ENCODE data around the gene BLVRA.

BLVRA gene

GRCh38 chr7:43790006-43790405, 31.5 kb downstream of the BLVRA start:
- TF ChIP-seq EZH2phosphoT487 (IDR thresholded peaks at IDR 0.05; ENCODE audit: borderline replicate concordance, low read length) = no peak
- TF ChIP-seq, protein P1, sequence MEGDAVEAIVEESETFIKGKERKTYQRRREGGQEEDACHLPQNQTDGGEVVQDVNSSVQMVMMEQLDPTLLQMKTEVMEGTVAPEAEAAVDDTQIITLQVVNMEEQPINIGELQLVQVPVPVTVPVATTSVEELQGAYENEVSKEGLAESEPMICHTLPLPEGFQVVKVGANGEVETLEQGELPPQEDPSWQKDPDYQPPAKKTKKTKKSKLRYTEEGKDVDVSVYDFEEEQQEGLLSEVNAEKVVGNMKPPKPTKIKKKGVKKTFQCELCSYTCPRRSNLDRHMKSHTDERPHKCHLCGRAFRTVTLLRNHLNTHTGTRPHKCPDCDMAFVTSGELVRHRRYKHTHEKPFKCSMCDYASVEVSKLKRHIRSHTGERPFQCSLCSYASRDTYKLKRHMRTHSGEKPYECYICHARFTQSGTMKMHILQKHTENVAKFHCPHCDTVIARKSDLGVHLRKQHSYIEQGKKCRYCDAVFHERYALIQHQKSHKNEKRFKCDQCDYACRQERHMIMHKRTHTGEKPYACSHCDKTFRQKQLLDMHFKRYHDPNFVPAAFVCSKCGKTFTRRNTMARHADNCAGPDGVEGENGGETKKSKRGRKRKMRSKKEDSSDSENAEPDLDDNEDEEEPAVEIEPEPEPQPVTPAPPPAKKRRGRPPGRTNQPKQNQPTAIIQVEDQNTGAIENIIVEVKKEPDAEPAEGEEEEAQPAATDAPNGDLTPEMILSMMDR (IDR thresholded peaks at IDR 0.05; ENCODE audit: low read depth, low read length, poor library complexity, severe bottlenecking) = no peak
- H3K79me2 ChIP-seq (ENCODE audit: control insufficient read depth, low read length) = no peaks in the 10 kb centered on the region
- H3F3A ChIP-seq (ENCODE audit: control insufficient read depth, insufficient read depth) = no peaks in the 10 kb centered on the region
- peaks cover 11% of the 10 kb centered on the region for H3K27me3 ChIP-seq (ENCODE audit: control insufficient read depth, low read length)
- no peak overlapping the region for H3K27ac ChIP-seq (ENCODE audit: low read depth, low read length)
- no peaks in the 10 kb centered on the region for H3K4me1 ChIP-seq (ENCODE audit: control insufficient read depth, low read length)
- no peak overlapping the region for H3K4me2 ChIP-seq (ENCODE audit: low read length)
- H3K36me3 ChIP-seq (ENCODE audit: control insufficient read depth, low read length) = no peaks in the 10 kb centered on the region
- no peaks in the 10 kb centered on the region for H3K9me3 ChIP-seq (ENCODE audit: control insufficient read depth, insufficient read depth, low read length)
- H3K9me2 ChIP-seq (replicated peaks; ENCODE audit: control insufficient read depth, low read length) = no peaks in the 10 kb centered on the region
- H4K20me1 ChIP-seq (ENCODE audit: control insufficient read depth, insufficient read depth, low read depth, low read length) = no peaks in the 10 kb centered on the region
- H3K4me3 ChIP-seq (ENCODE audit: low read length) = no peak overlapping the region

- Histone ChIP-seq H3F3A (ENCODE audit: control insufficient read depth, insufficient read depth) (no peaks in the 10 kb centered on the region), H3K79me2 (ENCODE audit: control insufficient read depth, low read length) (no peaks in the 10 kb centered on the region), H3K27ac (ENCODE audit: low read depth, low read length) (no peak overlapping the region), H3K36me3 (ENCODE audit: control insufficient read depth, low read length) (no peaks in the 10 kb centered on the region), H3K4me3 (ENCODE audit: low read length) (no peak overlapping the region), H3K9me3 (ENCODE audit: control insufficient read depth, insufficient read depth, low read length) (no peaks in the 10 kb centered on the region), H3K9me2 (replicated peaks; ENCODE audit: control insufficient read depth, low read length) (no peaks in the 10 kb centered on the region), H4K20me1 (ENCODE audit: control insufficient read depth, insufficient read depth, low read depth, low read length) (no peaks in the 10 kb centered on the region), H3K4me1 (ENCODE audit: control insufficient read depth, low read length) (no peaks in the 10 kb centered on the region), H3K4me2 (ENCODE audit: low read length) (no peak overlapping the region), H3K27me3 (ENCODE audit: control insufficient read depth, low read length) (peaks cover 5% of the 10 kb centered on the region)
- TF ChIP-seq, protein P1 (IDR thresholded peaks at IDR 0.05; ENCODE audit: low read depth, low read length, poor library complexity, severe bottlenecking) = no peak
- TF ChIP-seq EZH2phosphoT487 (IDR thresholded peaks at IDR 0.05; ENCODE audit: borderline replicate concordance, low read length) = no peak
These were observed 32.4 kb downstream of the BLVRA start for GRCh38 chr7:43790834-43791233.

GRCh38 chr7:43791665-43792064, 33.2 kb downstream of the BLVRA start:
- Histone ChIP-seq H3K27ac (ENCODE audit: low read depth, low read length) (no peak overlapping the region), H3K9me2 (replicated peaks; ENCODE audit: control insufficient read depth, low read length) (no peaks in the 10 kb centered on the region), H4K20me1 (ENCODE audit: control insufficient read depth, insufficient read depth, low read depth, low read length) (no peaks in the 10 kb centered on the region), H3K27me3 (ENCODE audit: control insufficient read depth, low read length) (peaks cover 10% of the 10 kb centered on the region), H3K4me3 (ENCODE audit: low read length) (no peak overlapping the region), H3K4me1 (ENCODE audit: control insufficient read depth, low read length) (no peaks in the 10 kb centered on the region), H3F3A (ENCODE audit: control insufficient read depth, insufficient read depth) (no peaks in the 10 kb centered on the region), H3K9me3 (ENCODE audit: control insufficient read depth, insufficient read depth, low read length) (no peaks in the 10 kb centered on the region), H3K4me2 (ENCODE audit: low read length) (no peak overlapping the region), H3K36me3 (ENCODE audit: control insufficient read depth, low read length) (no peaks in the 10 kb centered on the region), H3K79me2 (ENCODE audit: control insufficient read depth, low read length) (no peaks in the 10 kb centered on the region)
- TF ChIP-seq, protein P1 (IDR thresholded peaks at IDR 0.05; ENCODE audit: low read depth, low read length, poor library complexity, severe bottlenecking) = no peak
- TF ChIP-seq EZH2phosphoT487 (IDR thresholded peaks at IDR 0.05; ENCODE audit: borderline replicate concordance, low read length) = no peak
